22Rv1 (cell line): ENCODE results near the gene TRAF3IP3.
A peak's percentile ranks its signal among the peaks of the same experiment; 100 is the strongest.

Experiments used
- H3K27ac ChIP-seq: fragments of 450-650 bp; 2 replicates; pipeline ENCODE4 v1.5.1; 2017
- ZFX ChIP-seq: fragments of 450-650 bp; IDR thresholded peaks from 2 replicates; pipeline ENCODE4 v1.6.1; 2017; ENCODE audit warnings: antibody characterized with exemption, borderline replicate concordance
- TF ChIP-seq, protein P1 (sequence below): fragments of 450-650 bp; IDR thresholded peaks from 2 replicates; pipeline ENCODE4 v1.5.1; 2017; ENCODE audit warnings: mild to moderate bottlenecking

TRAF3IP3 gene, protein sequence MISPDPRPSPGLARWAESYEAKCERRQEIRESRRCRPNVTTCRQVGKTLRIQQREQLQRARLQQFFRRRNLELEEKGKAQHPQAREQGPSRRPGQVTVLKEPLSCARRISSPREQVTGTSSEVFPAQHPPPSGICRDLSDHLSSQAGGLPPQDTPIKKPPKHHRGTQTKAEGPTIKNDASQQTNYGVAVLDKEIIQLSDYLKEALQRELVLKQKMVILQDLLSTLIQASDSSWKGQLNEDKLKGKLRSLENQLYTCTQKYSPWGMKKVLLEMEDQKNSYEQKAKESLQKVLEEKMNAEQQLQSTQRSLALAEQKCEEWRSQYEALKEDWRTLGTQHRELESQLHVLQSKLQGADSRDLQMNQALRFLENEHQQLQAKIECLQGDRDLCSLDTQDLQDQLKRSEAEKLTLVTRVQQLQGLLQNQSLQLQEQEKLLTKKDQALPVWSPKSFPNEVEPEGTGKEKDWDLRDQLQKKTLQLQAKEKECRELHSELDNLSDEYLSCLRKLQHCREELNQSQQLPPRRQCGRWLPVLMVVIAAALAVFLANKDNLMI

DNA sequence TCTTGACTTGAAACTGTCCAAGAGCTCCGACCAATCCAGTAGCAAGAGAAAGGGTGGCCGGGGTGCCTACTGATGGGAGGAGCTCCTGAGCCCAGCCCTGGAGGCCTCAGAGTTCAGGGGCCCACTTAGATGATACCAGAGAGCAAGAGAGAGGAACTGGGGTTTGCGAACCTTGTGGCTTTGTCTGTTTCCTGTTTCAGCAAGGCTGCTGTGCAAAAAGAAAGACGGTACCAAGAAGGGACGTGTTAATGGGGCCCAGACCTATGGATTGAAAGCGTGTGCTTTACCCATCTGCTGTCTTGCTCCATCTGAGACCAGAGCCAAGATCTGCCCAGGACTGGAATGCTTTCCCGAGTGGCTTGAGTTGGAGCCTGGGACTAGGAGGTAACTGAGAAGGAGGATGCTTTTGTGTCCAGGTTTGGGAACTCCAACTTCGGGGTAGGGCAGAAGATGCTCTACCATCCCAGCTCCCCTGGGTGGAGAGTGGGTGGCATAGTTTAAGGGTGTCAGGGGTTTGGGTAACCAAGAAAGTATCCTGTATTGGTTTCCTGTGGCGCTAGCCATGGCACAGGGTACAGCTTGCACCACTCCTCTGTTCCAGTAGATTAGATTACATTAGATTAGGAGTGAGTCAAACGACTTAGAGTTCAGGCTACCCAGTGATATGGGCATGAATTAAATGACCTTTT lies at the start of gene TRAF3IP3:
TRAF3IP3 (plus strand) TSS at position 128 of the 689 bp plus-strand sequence. CDS start 3,987 bp downstream, outside the sequence.
- TF ChIP-seq, protein P1, sequence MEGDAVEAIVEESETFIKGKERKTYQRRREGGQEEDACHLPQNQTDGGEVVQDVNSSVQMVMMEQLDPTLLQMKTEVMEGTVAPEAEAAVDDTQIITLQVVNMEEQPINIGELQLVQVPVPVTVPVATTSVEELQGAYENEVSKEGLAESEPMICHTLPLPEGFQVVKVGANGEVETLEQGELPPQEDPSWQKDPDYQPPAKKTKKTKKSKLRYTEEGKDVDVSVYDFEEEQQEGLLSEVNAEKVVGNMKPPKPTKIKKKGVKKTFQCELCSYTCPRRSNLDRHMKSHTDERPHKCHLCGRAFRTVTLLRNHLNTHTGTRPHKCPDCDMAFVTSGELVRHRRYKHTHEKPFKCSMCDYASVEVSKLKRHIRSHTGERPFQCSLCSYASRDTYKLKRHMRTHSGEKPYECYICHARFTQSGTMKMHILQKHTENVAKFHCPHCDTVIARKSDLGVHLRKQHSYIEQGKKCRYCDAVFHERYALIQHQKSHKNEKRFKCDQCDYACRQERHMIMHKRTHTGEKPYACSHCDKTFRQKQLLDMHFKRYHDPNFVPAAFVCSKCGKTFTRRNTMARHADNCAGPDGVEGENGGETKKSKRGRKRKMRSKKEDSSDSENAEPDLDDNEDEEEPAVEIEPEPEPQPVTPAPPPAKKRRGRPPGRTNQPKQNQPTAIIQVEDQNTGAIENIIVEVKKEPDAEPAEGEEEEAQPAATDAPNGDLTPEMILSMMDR = no peak
- no peak for TF ChIP-seq ZFX
- no peak within 1 kb of the TSS for H3K27ac ChIP-seq

DNA sequence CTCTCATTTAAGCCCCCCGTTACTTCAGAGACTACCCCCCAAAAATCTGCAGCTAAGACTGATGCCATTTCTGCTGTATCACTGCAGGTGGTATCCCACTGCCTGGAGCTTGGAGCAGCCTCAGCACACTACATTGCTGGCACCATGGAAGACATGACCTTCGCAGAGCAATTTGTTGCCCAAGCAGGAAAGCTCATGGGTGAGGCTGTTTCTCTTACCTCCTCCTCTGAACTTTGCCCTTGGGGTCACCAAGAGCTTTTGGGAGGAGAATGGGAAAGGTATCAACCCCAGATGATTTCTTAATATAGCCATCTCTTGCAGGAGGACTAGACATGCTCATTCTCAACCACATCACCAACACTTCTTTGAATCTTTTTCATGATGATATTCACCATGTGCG lies 49.2 kb upstream of the TRAF3IP3 start:
- no peak overlapping the region for H3K27ac ChIP-seq

DNA sequence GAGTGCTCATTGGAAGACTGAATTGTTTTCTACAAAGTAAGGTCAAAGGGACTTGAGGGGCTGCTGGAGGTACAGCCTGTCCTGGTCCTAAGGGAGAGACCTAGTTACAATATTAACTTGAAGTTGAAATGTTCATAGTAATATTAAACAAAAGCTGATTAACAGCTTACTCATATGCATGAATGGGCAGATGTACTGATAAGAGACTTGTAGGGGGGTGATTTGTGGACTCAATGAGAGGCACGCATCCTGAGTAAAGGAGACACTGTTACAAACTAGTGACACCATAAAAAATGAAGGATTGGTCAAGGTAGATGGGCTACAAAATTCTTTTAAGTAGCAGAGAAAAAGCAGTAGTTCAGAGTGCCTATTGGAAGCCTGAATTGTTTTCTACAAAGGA lies 48.5 kb upstream of the TRAF3IP3 start:
- peak overlapping the region; percentile 7; the same call in 1 of the 2 replicates for H3K27ac ChIP-seq
- no peak for TF ChIP-seq ZFX
- TF ChIP-seq, protein P1 = no peak

More for the DNA sequence above, 49.2 kb upstream of the TRAF3IP3 start:
- TF ChIP-seq, protein P1 = no peak
- TF ChIP-seq ZFX = no peak

DNA sequence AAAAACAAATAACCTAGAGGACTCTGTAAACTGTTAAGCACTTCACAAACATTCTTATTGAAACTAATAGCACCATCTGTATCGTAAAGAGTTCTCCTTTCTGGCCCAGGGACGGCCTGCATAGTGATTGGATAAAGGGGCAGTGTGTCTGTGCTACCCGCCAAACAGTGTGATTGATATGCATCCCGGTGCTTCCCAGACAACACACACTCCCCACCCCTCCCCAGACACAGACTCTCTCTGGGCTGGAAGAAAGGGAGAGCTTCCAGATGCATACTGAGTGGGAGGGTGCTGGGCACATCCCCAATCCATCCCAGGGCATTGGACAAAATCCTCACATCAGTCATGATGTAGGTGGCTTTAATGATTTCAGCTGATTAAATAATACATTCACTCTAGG lies 47.6 kb upstream of the TRAF3IP3 start:
- H3K27ac ChIP-seq = peak overlapping the region; percentile 7; the same call in 1 of the 2 replicates
- TF ChIP-seq ZFX = no peak
- TF ChIP-seq, protein P1 = no peak

DNA sequence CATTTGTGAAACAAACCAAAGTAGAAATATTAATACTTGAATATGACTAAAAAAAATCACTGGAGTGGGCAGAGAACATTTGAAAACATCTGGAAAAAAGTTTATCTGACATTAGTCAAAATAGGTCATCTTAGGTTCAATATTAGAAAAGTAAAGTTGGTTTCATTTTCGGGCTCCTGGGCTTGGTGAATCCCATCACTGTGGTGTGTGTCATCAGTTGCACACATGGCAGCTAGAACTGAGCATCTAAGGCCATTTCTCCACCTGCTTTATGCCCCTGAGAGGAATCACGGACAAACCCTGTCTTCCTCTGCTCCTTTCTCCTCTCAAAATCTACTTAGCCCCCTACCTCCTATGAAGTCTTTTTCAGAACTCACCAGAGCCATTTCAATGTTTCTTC lies 45.8 kb upstream of the TRAF3IP3 start:
- TF ChIP-seq, protein P1 = no peak
- no peak overlapping the region for H3K27ac ChIP-seq

DNA sequence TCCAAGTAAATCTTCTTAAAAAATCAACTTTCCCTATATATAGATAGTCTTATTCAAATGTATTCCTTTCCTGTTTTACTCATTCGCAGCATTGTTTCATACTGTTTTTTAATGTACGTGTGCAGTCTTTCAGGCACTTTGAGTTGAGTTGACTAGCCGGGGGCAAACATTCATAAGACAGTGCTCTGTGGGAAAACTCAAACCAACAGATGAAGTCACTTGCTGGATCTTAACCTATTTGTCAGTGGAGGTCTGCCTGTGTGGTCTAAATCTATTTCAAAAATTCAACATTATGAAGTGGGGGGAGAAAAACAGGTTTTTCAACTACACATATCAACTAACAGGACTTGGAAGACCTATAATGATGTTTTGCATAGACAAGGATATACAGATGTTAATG lies 45.0 kb upstream of the TRAF3IP3 start:
- TF ChIP-seq, protein P1 = no peak
- TF ChIP-seq ZFX = no peak
- H3K27ac ChIP-seq = no peak overlapping the region
